Mesenteric fat pad (tissue), 1 donor: ENCODE results near the gene CCDC141. TPM values are rescaled to one million over a fixed set of nuclear protein-coding genes. Genes with fewer than 3 reads are reported as not detected.

ENCODE experiments used
- DNase-seq: peaks from one replicate; pipeline ENCODE4 v3.0.0-alpha.2; 2020; ENCODE audit warnings: low spot score
- total RNA-seq: library from RNA; stranded (reverse); fragmentation: NEBNext Ultra II Directional; extraction: Animal tissue kit (Norgen Biotek cat#: 25700); gene quantifications from one replicate; pipeline ENCODE4 v1.2.1, GENCODE V29; 2021
- donor health status: DM: yes; HTN: yes; CAD: no.

Gene CCDC141
- total RNA-seq, 1 donor from 2014 or later, result 6.4 TPM

GRCh38 chr2:178833382-178833781, 216.6 kb downstream of the CCDC141 start:
- DNase-seq, result no peak

DNA sequence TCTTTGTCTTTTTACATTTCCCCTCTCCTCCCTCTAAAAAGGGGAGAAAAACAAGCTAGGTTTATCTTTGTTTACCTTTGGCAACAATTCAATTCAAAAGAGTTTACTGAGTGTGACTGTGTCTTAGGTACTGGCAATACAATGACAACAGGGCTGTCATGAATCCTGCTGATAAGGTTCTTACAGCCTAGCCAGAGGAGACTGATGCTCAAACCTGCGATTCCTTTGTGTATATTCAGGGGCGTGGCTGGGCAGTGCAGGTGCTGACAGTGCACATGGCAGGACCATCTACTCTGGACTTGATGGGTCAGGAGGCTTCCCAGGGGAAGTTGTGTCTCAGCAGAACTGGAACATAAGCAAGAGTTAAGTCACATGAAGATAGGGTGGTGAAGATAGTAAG, 219.5 kb downstream of the CCDC141 start:
- no peak for DNase-seq

DNA sequence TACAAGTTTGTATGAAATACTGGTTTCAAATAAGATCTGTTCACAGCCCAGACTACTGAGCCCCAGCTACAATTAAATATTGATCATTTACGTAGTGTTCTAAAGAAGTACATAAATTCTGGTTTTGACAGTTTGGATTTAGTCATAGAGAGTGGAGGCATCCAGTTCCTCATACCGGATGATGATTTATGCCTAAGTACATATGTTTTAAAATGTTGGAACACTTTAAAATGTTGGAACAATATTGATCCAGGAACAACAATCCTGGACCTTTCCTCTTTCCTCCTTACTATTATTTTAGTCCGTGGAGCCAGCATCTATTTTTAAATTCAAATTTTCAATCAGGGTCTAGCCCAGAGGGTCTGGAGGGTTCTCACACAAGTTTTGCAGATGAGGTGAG, 220.0 kb downstream of the CCDC141 start:
- DNase-seq, result no peak

GRCh38 chr2:178829299-178829960, 220.5 kb downstream of the CCDC141 start:
- DNase-seq, result no peak

DNA sequence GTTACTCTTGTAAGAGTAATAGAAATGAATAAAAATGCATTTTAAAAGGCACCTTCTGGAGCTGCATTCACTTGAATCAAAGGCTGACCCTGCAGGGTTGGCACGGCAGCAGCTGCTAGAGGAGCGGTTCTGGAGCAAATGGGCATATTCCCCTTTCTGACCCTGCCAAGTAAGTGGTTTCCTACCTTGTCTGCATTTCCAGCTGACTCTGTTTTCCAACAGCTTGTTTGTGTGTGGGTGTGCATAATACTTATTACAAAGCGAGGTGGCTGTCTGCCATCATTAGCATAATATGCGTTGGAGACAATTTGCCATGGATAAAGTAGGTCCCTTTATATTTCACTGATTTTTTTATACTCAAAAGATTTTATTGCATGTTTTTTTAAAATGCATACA, 221.5 kb downstream of the CCDC141 start:
- DNase-seq, result no peak

DNA sequence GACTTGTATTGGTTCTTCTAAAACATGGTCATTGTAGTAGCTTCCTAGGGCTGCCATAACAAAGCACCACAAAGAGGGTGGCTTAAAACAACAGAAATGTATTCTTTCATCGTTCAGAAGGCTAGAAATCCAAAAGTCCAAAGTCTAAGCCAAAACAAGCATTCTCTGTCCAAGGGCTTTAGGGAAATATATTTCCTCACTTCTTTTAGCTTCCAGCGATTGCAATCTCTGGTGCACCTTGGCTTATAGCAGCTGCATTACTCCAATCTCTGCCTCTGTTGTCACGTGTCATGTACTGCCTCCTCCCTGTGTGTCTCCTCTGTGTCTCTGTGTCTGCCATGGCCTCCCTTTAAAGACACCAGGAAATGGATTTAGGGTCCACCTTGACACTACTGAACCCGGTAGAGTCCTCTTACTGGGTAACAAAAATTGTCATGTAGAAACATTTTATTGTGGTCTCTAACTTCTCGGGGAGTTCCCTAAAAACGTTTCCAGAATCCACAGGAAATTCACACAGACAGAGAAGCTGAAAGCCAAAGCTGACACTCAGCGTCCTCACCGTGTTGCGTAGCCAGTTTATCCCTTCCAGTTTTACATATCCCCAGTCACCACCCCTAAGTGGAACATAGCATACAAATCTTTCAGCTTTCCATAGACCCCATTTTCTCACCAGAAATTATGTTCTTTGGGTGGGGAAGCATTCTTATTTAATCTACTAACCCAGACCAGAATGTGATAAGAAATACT, 222.0 kb downstream of the CCDC141 start:
- DNase-seq, result no peak

DNA sequence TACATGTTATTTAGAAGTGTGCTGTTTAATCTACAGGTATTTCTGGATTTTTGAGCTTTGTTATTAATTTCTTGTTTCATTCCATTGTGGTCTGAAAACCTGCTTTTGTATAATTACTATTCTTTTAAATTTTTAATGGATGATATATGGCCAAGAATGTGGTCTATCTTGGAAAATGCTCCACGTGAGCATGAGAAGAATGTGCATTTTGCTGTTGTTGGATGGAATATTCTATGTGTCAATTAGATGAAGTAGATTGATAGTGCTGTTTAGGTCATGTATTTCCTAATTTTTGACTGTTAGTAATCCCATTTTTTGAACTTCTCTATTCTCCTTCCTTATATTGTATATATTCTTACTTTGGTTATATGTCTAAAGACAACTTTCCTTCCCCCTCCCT, 222.8 kb downstream of the CCDC141 start:
- DNase-seq, result no peak

- no peak for DNase-seq
Measured at GRCh38 chr2:178825183-178825582, 224.8 kb downstream of the CCDC141 start.

DNA sequence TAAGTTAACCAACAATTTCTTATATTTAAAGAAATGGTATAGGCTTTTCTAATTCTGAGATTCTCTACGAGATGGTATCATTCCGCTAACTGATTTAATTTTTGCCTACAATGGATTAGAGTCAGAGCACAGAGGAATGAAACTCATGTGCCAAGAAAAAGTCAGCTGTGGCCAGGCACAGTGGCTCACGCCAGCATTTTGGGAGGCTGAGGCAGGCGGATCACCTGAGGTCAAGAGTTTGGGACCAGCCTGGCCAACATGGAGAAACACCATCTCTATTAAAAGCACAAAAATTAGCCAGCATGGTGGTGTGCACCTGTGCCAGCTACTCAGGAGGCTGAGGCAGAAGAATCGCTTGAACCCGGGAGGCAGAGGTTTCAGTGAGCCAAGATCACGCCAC, 225.8 kb downstream of the CCDC141 start:
- no peak for DNase-seq

- DNase-seq, result no peak
Measured at GRCh38 chr2:178819992-178820391, 229.9 kb downstream of the CCDC141 start.

DNA sequence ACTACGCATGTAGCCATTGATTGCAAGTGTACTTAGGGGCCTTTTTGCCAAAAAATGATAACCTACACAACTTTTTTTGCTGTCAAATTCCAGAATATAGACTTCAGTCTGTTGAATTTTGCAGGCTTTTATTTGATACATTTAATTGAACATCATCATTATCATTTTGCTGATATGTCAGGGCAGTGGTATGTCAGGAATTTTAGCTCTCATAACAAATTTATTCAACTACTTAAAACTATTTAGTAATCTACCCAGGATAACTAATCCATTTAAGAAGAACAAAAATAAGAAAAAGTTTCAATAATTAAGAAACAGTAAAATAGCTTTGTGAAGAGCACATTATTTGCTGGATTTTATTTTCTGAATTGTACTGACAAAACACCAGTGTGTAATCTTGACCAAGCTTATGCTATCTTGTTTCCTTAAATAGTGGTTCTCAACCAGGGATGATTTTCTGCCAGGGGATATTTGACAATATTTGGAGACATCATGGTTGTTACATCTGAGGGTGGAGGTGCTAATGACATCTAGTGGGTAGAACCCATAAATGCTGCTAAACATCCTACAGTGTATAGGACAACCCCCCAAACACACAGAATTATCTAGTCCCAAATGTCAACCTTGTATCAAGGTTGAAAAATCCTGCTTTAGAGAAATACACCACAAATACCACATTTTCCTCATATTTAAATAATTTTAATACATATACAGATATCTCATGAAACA, 230.6 kb downstream of the CCDC141 start:
- no peak for DNase-seq

- no peak for DNase-seq
Measured at GRCh38 chr2:178811901-178812300, 238.0 kb downstream of the CCDC141 start.

DNA sequence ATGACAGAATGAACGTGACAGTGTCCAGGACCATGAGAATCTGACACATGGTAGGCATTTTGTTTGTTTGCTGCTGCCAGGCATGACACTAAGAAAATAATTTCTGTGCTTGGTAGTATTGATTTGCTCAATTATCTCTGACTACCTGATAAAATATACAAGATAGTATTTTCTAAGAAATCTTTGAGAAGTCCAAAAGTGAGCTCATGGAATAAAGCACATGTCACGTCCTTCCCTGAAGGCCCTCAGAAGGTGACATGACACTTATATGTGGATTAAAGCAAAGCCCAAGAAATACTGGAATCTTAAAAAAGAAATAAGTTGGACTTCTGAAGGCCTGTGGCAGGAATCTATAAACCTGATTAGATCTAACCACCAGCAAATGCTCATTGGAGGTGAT, 238.9 kb downstream of the CCDC141 start:
- DNase-seq, result no peak

DNA sequence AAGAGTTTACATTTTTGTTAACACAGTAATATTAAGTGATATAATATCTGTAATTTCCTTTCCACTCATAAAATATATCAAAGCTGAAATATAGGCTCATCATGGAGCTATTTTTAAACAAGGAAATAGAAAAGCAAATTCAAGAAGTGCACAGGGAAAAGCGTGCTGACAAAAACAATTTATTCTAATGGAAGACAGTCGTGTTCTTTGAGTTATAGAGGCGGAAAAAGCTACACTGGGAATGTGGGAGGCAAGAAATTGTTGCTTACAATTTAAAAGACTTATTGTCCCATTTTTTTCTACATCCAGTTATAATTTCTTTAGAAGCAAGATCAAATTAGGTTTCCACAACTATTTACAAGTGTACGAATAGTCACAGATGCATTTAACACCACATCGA, 239.5 kb downstream of the CCDC141 start:
- no peak for DNase-seq

- no peak for DNase-seq
Measured at GRCh38 chr2:178807227-178808008, 242.5 kb downstream of the CCDC141 start, which contains the start of gene TTN. Gene TTN, minus strand, starts transcription at chr2:178807423. Its CDS starts 2,781 bp downstream, at chr2:178804642.

GRCh38 chr2:178806543-178806942, 243.4 kb downstream of the CCDC141 start:
- no peak for DNase-seq

GRCh38 chr2:178805457-178805856, 244.5 kb downstream of the CCDC141 start:
- DNase-seq, result no peak

GRCh38 chr2:178804791-178805190, 245.1 kb downstream of the CCDC141 start:
- DNase-seq, result no peak

GRCh38 chr2:178800510-178800909, 249.4 kb downstream of the CCDC141 start:
- DNase-seq, result no peak

- DNase-seq, result no peak
Measured at GRCh38 chr2:178799305-178799704, 250.6 kb downstream of the CCDC141 start.

DNA sequence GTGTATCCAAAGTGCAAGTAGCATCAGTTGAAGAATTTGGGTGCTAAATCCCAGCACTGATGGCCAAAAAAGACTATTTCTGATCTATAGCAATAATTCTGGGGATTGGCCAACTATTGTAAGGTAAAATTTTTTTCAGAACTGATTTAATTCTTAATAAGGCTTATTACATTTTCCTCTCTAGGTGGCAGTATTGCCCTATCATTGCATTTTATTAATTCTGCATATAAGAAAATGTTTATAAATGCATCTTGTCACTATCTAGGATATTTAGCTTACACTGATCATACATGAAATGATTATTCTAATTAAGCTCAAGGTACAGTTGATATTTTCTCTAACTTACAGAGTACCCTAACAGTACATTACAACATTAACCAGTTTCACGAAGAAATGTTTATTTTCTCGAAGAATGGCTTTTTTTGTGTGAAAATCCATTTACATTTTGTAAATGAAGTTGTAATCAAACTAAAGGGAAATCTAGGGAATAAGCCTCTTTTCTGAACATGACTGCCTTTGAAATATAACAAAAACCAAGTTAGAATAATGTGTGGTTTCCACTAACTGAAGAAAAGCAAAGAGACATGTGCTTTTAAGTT, 253.8 kb downstream of the CCDC141 start:
- no peak for DNase-seq
